Activated naive CD4-positive, alpha-beta T cell treated with Interleukin-2 at 50 U/mL for 16 hours (primary cell): ENCODE measurements around the gene GLUL.

Experiments
- DNase-seq: peaks from one replicate; pipeline ENCODE4 v3.0.0-alpha.2; 2020

The GLUL gene

GRCh38 chr1:182391362-182392049, at the start of gene GLUL:
GLUL (minus strand) TSS chr1:182391790; CDS start chr1:182388737, 3,053 bp downstream.
- peak; percentile 70 for DNase-seq

GRCh38 chr1:182438326-182438725, 46.7 kb upstream of the GLUL start:
- DNase-seq, result no peak

DNA sequence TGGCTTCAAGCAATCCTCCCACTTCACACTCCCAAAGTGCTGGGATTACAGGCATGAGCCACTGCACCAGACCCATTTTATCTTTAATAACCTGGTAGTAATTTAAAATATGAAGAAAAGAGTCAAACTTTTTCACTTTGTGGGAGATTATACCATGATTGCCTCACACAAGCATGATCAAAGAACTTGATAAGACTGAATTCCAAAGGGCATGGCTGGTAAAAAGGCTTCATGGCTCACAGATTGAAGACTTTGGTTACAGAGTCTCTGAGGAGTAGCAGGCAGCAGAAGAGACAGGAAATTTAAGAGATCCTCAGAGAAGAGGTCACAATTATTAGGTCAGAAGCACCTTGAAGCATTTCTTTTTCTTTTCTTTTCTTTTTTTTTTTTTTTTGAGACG, 42.0 kb upstream of the GLUL start:
- DNase-seq, result no peak

GRCh38 chr1:182431278-182431677, 39.7 kb upstream of the GLUL start:
- no peak for DNase-seq

DNA sequence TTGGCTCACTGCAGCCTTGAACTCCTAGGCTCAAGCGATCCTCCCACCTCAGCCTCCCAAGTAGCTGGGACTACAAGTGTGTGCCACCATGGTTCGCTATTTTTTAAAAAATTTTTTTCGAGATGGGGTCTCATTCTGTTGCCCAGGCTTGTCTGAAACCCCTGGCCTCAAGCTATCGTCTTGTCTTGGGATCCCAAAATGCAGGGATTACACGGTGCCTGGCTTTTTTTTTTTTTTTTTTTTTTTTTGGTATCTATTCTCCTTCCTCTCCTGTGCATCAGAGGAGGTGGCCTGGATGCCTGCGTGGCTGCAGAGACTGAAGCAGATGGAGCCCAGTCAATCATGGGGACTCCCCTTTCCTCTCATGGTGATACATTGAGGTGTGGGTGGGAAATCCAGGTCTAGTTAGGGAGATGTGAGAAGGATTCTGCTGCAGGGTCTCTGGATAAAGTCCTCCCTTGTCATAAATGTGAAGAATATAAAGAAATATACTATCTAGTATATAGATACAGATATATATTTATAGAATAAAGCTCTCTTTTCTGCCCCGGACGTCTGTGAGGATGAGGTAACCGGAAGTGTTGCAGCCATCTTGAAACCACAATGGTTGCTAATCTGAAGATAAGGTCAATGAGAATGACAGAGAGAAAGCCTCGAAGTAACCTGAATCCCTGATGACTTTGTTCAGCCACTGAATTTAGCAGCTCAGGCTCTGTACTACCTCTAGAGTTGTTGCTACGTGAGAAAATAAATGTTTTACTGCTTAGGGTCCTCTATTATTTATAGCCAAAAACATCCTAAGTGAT, 38.9 kb upstream of the GLUL start:
- peak; percentile 38 for DNase-seq

GRCh38 chr1:182428043-182428442, 36.5 kb upstream of the GLUL start:
- no peak for DNase-seq

- DNase-seq, result no peak
These were observed 35.1 kb upstream of the GLUL start for GRCh38 chr1:182426442-182427430.

DNA sequence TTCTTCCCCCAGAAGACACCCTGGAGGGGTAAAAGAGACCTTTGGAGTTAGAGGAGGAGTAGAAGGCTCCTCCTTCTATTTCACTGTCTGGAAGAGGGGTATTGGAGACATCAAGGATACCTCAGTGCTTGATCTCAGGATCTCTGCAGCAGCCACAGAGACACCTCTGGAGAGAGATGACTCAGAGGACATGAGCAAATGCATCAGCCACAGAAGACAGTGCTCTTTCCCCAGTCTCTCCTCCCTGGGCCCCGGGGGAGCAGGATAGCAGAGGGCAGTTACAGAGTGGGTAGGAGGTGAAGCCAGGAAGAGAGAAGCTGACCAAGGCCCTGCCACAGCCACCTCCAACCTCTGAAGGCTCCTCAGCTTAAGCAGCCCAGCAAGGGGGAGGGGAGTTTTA, 24.2 kb upstream of the GLUL start:
- no peak for DNase-seq

DNA sequence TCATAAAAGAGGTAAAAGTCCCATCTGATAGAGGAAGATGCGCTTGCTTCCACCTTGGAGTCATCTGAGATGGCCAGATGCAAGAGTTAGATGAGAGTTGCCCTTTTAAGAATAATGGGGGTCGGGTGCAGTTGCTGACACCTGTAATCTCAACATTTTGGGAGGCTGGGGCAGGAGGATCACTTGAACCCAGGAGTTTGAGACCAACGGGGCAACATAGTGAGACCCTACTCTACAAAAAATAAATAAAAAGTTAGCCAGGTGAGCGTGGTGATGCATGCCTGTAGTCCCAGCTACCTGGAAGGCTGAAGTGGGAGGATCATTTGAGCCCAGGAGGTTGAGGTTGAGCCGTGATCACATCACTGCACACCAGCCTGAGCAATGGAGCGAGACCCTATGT, 22.4 kb upstream of the GLUL start:
- DNase-seq, result no peak

- no peak for DNase-seq
These were observed 21.9 kb upstream of the GLUL start for GRCh38 chr1:182413486-182413885.

GRCh38 chr1:182410620-182411273, 19.2 kb upstream of the GLUL start:
- DNase-seq, result no peak

- DNase-seq, result no peak
These were observed 18.5 kb upstream of the GLUL start for GRCh38 chr1:182410138-182410537.

- DNase-seq, result no peak
These were observed 17.0 kb upstream of the GLUL start for GRCh38 chr1:182408435-182409075.

GRCh38 chr1:182407724-182408123, 16.1 kb upstream of the GLUL start:
- no peak for DNase-seq

- no peak for DNase-seq
These were observed 14.4 kb upstream of the GLUL start for GRCh38 chr1:182406012-182406411.

GRCh38 chr1:182405578-182405977, 14.0 kb upstream of the GLUL start:
- DNase-seq, result no peak

DNA sequence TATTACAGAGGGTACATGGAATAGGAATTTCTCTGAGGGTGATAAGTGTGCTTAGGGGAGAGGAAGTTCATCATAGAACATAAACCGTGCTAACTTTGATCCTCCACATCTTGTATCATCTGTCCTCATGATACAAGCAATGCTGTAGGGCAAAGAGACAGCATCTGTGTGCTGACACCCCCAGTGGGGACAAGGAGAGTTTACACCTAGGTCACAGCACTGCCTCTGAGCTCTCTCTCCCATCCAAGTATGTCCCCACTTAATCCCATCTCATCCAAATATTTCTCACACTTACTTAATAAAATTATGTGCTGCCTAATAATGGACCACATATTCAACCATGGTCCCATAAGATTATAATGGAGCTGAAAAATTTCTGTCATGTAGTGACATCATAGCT, 13.2 kb upstream of the GLUL start:
- no peak for DNase-seq

GRCh38 chr1:182400567-182400966, 9.0 kb upstream of the GLUL start, which contains the start of gene TEDDM1:
TEDDM1 (minus strand) TSS chr1:182400667; CDS start chr1:182400485, 182 bp downstream.
- DNase-seq, result no peak

GRCh38 chr1:182397653-182398393, 6.2 kb upstream of the GLUL start:
- no peak for DNase-seq

GRCh38 chr1:182395906-182396305, 4.3 kb upstream of the GLUL start:
- DNase-seq, result no peak
